H9 (cell line): Measurements from ENCODE around the gene DOCK2. TPM values are rescaled to one million over a fixed set of nuclear protein-coding genes. Genes with fewer than 3 reads are reported as not detected.

ENCODE experiments used
- DNase-seq: peaks from one replicate; pipeline ENCODE4 v3.0.0-alpha.2; 2017
- H2AFZ ChIP-seq: one replicate; pipeline ENCODE4 v1.6.1; 2013; ENCODE audit warnings: mild to moderate bottlenecking, low read length, control low read depth, moderate library complexity
- H2AK5ac ChIP-seq: 2 replicates; pipeline ENCODE4 v1.6.1; 2013; ENCODE audit warnings: low read length, control low read depth, mixed read lengths; ENCODE audit not compliant: insufficient read length
- H2BK120ac ChIP-seq: one replicate; pipeline ENCODE4 v1.6.1; 2013; ENCODE audit warnings: low read depth, mild to moderate bottlenecking, low read length, control low read depth, inconsistent platforms; ENCODE audit not compliant: poor library complexity, severe bottlenecking
- H2BK12ac ChIP-seq: 2 replicates; pipeline ENCODE4 v1.6.1; 2013; ENCODE audit warnings: low read length, control low read depth, mixed read lengths, low read depth; ENCODE audit not compliant: insufficient read length
- H2BK15ac ChIP-seq: 2 replicates; pipeline ENCODE4 v1.6.1; 2013; ENCODE audit warnings: low read depth, low read length, control low read depth
- H2BK20ac ChIP-seq: one replicate; pipeline ENCODE4 v1.6.1; 2013; ENCODE audit warnings: low read depth, mild to moderate bottlenecking, low read length, control low read depth, inconsistent platforms; ENCODE audit not compliant: poor library complexity, severe bottlenecking
- H2BK5ac ChIP-seq: 2 replicates; pipeline ENCODE4 v1.6.1; 2013; ENCODE audit warnings: low read length, control low read depth, mixed read lengths; ENCODE audit not compliant: insufficient read length
- H3K14ac ChIP-seq: 2 replicates; pipeline ENCODE4 v1.6.1; 2013; ENCODE audit warnings: low read length, control low read depth; ENCODE audit not compliant: insufficient read depth
- H3K18ac ChIP-seq: 2 replicates; pipeline ENCODE4 v1.6.1; 2013; ENCODE audit warnings: low read depth, mild to moderate bottlenecking, mixed read lengths, low read length, control low read depth; ENCODE audit not compliant: insufficient read length
- H3K23ac ChIP-seq: 2 replicates; pipeline ENCODE4 v1.6.1; 2013; ENCODE audit warnings: low read length, control low read depth, mixed read lengths, low read depth; ENCODE audit not compliant: insufficient read length
- H3K23me2 ChIP-seq: 2 replicates; pipeline ENCODE4 v1.6.1; 2013; ENCODE audit warnings: low read depth, mild to moderate bottlenecking, mixed read lengths, low read length, control low read depth; ENCODE audit not compliant: insufficient read length, poor library complexity, severe bottlenecking
- H3K27ac ChIP-seq: 2 replicates; pipeline ENCODE4 v1.5.1; 2013; ENCODE audit warnings: low read length, control low read depth, mixed read lengths, low read depth; ENCODE audit not compliant: insufficient read length
- H3K27me3 ChIP-seq: 2 replicates; pipeline ENCODE4 v1.6.1; 2013; ENCODE audit warnings: low read length, control low read depth, inconsistent platforms; ENCODE audit not compliant: insufficient read depth
- H3K4ac ChIP-seq: 2 replicates; pipeline ENCODE4 v1.6.1; 2013; ENCODE audit warnings: low read depth, mild to moderate bottlenecking, control low read depth, inconsistent platforms, low read length, moderate library complexity
- H3K4me1 ChIP-seq: 2 replicates; pipeline ENCODE4 v1.6.1; 2013; ENCODE audit warnings: low read length, control low read depth, inconsistent platforms; ENCODE audit not compliant: insufficient read depth
- H3K4me2 ChIP-seq: 2 replicates; pipeline ENCODE4 v1.6.1; 2013; ENCODE audit warnings: low read length, control low read depth, mixed read lengths; ENCODE audit not compliant: insufficient read length, insufficient read depth
- H3K56ac ChIP-seq: 2 replicates; pipeline ENCODE4 v1.6.1; 2013; ENCODE audit warnings: low read depth, mild to moderate bottlenecking, mixed read lengths, low read length, control low read depth; ENCODE audit not compliant: insufficient read length
- H3K79me1 ChIP-seq: 2 replicates; pipeline ENCODE4 v1.6.1; 2013; ENCODE audit warnings: low read depth, mild to moderate bottlenecking, moderate library complexity, low read length, control low read depth, inconsistent platforms; ENCODE audit not compliant: insufficient read depth, poor library complexity, severe bottlenecking
- H3K79me2 ChIP-seq: 2 replicates; pipeline ENCODE4 v1.6.1; 2013; ENCODE audit warnings: low read length, control low read depth, inconsistent platforms; ENCODE audit not compliant: insufficient read depth
- H3K9ac ChIP-seq: 2 replicates; pipeline ENCODE4 v1.6.1; 2013; ENCODE audit warnings: low read length, control low read depth, mixed read lengths; ENCODE audit not compliant: insufficient read length; ENCODE audit errors: extremely low read depth
- H3K9me3 ChIP-seq: one replicate; pipeline ENCODE4 v1.6.1; 2013; ENCODE audit warnings: low read depth, low read length, inconsistent platforms; ENCODE audit not compliant: control insufficient read depth
- H3T11ph ChIP-seq: one replicate; pipeline ENCODE4 v1.6.1; 2013; ENCODE audit warnings: mild to moderate bottlenecking, low read length, control low read depth, inconsistent platforms
- H4K20me1 ChIP-seq: one replicate; pipeline ENCODE4 v1.6.1; 2013; ENCODE audit not compliant: control insufficient read depth, insufficient read length, insufficient read depth
- H4K5ac ChIP-seq: 2 replicates; pipeline ENCODE4 v1.6.1; 2013; ENCODE audit warnings: low read depth, mild to moderate bottlenecking, mixed read lengths, low read length, control low read depth; ENCODE audit not compliant: insufficient read length
- H4K8ac ChIP-seq: replicated peaks from 2 replicates; pipeline ENCODE4 v1.6.1; 2013; ENCODE audit warnings: low read length, control low read depth, mixed read lengths, low read depth; ENCODE audit not compliant: insufficient read length
- H4K91ac ChIP-seq: 2 replicates; pipeline ENCODE4 v1.6.1; 2013; ENCODE audit warnings: low read depth, mild to moderate bottlenecking, moderate library complexity, mixed read lengths, low read length, control low read depth; ENCODE audit not compliant: insufficient read length
- H3K27ac Mint-ChIP-seq, 3 experiments: 2 replicates in 2 of 3; 3 replicates in 1 of 3; pipeline ENCODE4 v1.8.0; 2020 to 2021; ENCODE audit warnings: mixed read lengths in 3 of 3, mild to moderate bottlenecking in 1 of 3, moderate library complexity in 1 of 3
- H3K27me3 Mint-ChIP-seq: 2 replicates; pipeline ENCODE4 v1.8.0; 2021; ENCODE audit warnings: low read depth, mild to moderate bottlenecking, moderate library complexity, mixed read lengths
- H3K36me3 Mint-ChIP-seq, 3 experiments: 2 replicates in 2 of 3; 3 replicates in 1 of 3; pipeline ENCODE4 v1.8.0; 2020 to 2021; ENCODE audit warnings: low read depth in 3 of 3, mixed read lengths in 3 of 3; ENCODE audit not compliant: insufficient read depth in 1 of 3
- H3K4me1 Mint-ChIP-seq, 2 experiments: 2 replicates each; pipeline ENCODE4 v1.8.0; 2020; ENCODE audit warnings: mixed read lengths in 2 of 2
- H3K4me3 Mint-ChIP-seq, 2 experiments: 2 replicates in 1 of 2; 3 replicates in 1 of 2; pipeline ENCODE4 v1.8.0; 2020 to 2021; ENCODE audit warnings: mild to moderate bottlenecking in 2 of 2, mixed read lengths in 2 of 2, moderate library complexity in 1 of 2
- H3K9me3 Mint-ChIP-seq, 2 experiments: 2 replicates in 1 of 2; 3 replicates in 1 of 2; pipeline ENCODE4 v1.8.0; 2020; ENCODE audit warnings: mild to moderate bottlenecking in 2 of 2, mixed read lengths in 2 of 2, moderate library complexity in 1 of 2
- CTCF ChIP-seq: fragments of 200-600 bp; sonication (generic); conservative IDR thresholded peaks from 3 replicates; pipeline ENCODE4 v1.8.0; 2021; ENCODE audit warnings: antibody characterized with exemption, mild to moderate bottlenecking
- WGBS: extraction: QIAGEN DNeasy Blood & Tissue Kit; methylation state at CpG from one replicate; pipeline ENCODE4 v1.1.7; 2013; ENCODE audit warnings: missing lambda C conversion rate, low lambda C conversion rate, mixed read lengths; ENCODE audit not compliant: insufficient read length; ENCODE audit errors: extremely low coverage; 5-methylcytosine and 5-hydroxymethylcytosine counted together
- total RNA-seq: library from RNA; stranded (reverse); gene quantifications from 2 replicates; pipeline ENCODE4 v1.2.1, GENCODE V29; 2021

Gene DOCK2
- total RNA-seq, 1 experiment from 2014 or later = 7.8 TPM

GRCh38 chr5:170107674-170108073, 470.6 kb downstream of the DOCK2 start:
- no peak for DNase-seq
- H3K23ac ChIP-seq = no peak overlapping the region
- H2AFZ ChIP-seq = no peak overlapping the region
- H3K27ac ChIP-seq = no peak overlapping the region
- no peaks in the 10 kb centered on the region for H4K20me1 ChIP-seq
- H2BK120ac ChIP-seq = no peak overlapping the region
- Mint-ChIP-seq H3K4me1 (peaks cover 24 to 35% of the 10 kb centered on the region in 2 experiments), H3K36me3 (no peaks in the 10 kb centered on the region; a peak in 1 of 7 replicates), H3K27me3 (peaks cover 90% of the 10 kb centered on the region), H3K27ac (no peak overlapping the region), H3K9me3 (peaks cover 0 to 5% of the 10 kb centered on the region in 2 experiments; a peak in 1 of 5 replicates), H3K4me3 (no peak overlapping the region)
- H2BK15ac ChIP-seq = no peak overlapping the region
- no peak overlapping the region for H3K14ac ChIP-seq
- WGBS = no CpG with 5 or more reads among the region's 2 CpGs
- H3K4ac ChIP-seq = no peak overlapping the region
- no peak overlapping the region for H4K8ac ChIP-seq
- no peaks in the 10 kb centered on the region for H3K9me3 ChIP-seq
- no peak overlapping the region for H2AK5ac ChIP-seq
- no peak for TF ChIP-seq CTCF
- no peaks in the 10 kb centered on the region for H3K4me1 ChIP-seq
- H4K5ac ChIP-seq = no peak overlapping the region
- H3K79me1 ChIP-seq = no peaks in the 10 kb centered on the region
- no peak overlapping the region for H2BK12ac ChIP-seq
- no peak overlapping the region for H4K91ac ChIP-seq
- no peaks in the 10 kb centered on the region for H3K79me2 ChIP-seq
- H3K18ac ChIP-seq = no peak overlapping the region
- H2BK5ac ChIP-seq = no peak overlapping the region
- no peak overlapping the region for H3K4me2 ChIP-seq
- no peak overlapping the region for H3T11ph ChIP-seq
- H3K9ac ChIP-seq = no peak overlapping the region
- no peak overlapping the region for H3K56ac ChIP-seq
- H2BK20ac ChIP-seq = no peak overlapping the region
- no peaks in the 10 kb centered on the region; the same call in 1 of the 2 replicates for H3K27me3 ChIP-seq
- H3K23me2 ChIP-seq = no peaks in the 10 kb centered on the region
